SU-DHL-6 (cell line): ENCODE measurements around the gene PNPLA7.

Experiments
- H2AFZ ChIP-seq: fragments of 200-600 bp; sonication (generic); 2 replicates; pipeline ENCODE4 v1.6.1; 2014; ENCODE audit warnings: low read depth, mild to moderate bottlenecking, moderate library complexity, mixed read lengths, antibody characterized with exemption, low read length; ENCODE audit not compliant: severe bottlenecking
- H3F3A ChIP-seq: fragments of 200-600 bp; shearing (Covaris generic); 2 replicates; pipeline ENCODE4 v1.6.0; 2016; ENCODE audit warnings: antibody characterized with exemption, mild to moderate bottlenecking; ENCODE audit not compliant: insufficient read depth
- H3K27ac ChIP-seq: fragments of 200-600 bp; sonication (generic); 2 replicates; pipeline ENCODE4 v1.5.1; 2016; ENCODE audit warnings: low read depth, mild to moderate bottlenecking, low read length, moderate library complexity, mixed read lengths
- H3K27me3 ChIP-seq: fragments of 200-600 bp; sonication (generic), shearing (Covaris generic); 2 replicates; pipeline ENCODE4 v1.6.0; 2014; ENCODE audit warnings: mild to moderate bottlenecking, low read length
- H3K36me3 ChIP-seq: fragments of 200-600 bp; sonication (generic); 2 replicates; pipeline ENCODE4 v1.6.1; 2014; ENCODE audit warnings: mild to moderate bottlenecking, low read length, mixed read lengths
- H3K4me2 ChIP-seq: fragments of 300-600, 200-600 bp; shearing (Covaris generic), sonication (generic); 2 replicates; pipeline ENCODE4 v1.6.0; 2014; ENCODE audit warnings: low read length, low read depth, mild to moderate bottlenecking; ENCODE audit not compliant: poor library complexity, severe bottlenecking
- H3K4me3 ChIP-seq: fragments of 200-600 bp; sonication (generic); 2 replicates; pipeline ENCODE4 v1.5.1; 2014; ENCODE audit warnings: antibody characterized with exemption, low read length, mild to moderate bottlenecking, mixed read lengths; ENCODE audit not compliant: insufficient read depth, poor library complexity, severe bottlenecking
- H3K79me2 ChIP-seq: fragments of 200-600 bp; sonication (generic); 2 replicates; pipeline ENCODE4 v1.6.1; 2014; ENCODE audit warnings: mild to moderate bottlenecking, low read length, moderate library complexity; ENCODE audit not compliant: insufficient read depth
- H3K9ac ChIP-seq: fragments of 200-600 bp; sonication (generic); 2 replicates; pipeline ENCODE4 v1.7.0; 2014; ENCODE audit warnings: mild to moderate bottlenecking, low read length
- H3K9me2 ChIP-seq: fragments of 200-600 bp; sonication (generic); replicated peaks from 2 replicates; pipeline ENCODE4 v1.6.1; 2014; ENCODE audit warnings: low read length; ENCODE audit not compliant: insufficient read depth
- H3K9me3 ChIP-seq: fragments of 200-600 bp; sonication (generic); 2 replicates; pipeline ENCODE4 v1.6.1; 2014; ENCODE audit warnings: low read length, mixed read lengths; ENCODE audit not compliant: insufficient read depth
- H4K20me1 ChIP-seq: fragments of 200-600 bp; sonication (generic); 2 replicates; pipeline ENCODE4 v1.6.1; 2014; ENCODE audit warnings: low read depth, mild to moderate bottlenecking, antibody characterized with exemption, low read length, moderate library complexity, mixed read lengths
- CTCF ChIP-seq: fragments of 200-600 bp; sonication (generic); IDR thresholded peaks from one replicate; pipeline ENCODE4 v1.5.1; 2017; ENCODE audit warnings: antibody characterized with exemption, mild to moderate bottlenecking, low read length, moderate library complexity; ENCODE audit not compliant: insufficient read depth, poor library complexity, severe bottlenecking
- EZH2phosphoT487 ChIP-seq: fragments of 200-600 bp; sonication (generic), shearing (Covaris generic); conservative IDR thresholded peaks from 2 replicates; pipeline ENCODE4 v1.6.1; 2018; ENCODE audit warnings: mild to moderate bottlenecking, antibody characterized with exemption, low read length, moderate library complexity, mixed read lengths

Gene PNPLA7

DNA sequence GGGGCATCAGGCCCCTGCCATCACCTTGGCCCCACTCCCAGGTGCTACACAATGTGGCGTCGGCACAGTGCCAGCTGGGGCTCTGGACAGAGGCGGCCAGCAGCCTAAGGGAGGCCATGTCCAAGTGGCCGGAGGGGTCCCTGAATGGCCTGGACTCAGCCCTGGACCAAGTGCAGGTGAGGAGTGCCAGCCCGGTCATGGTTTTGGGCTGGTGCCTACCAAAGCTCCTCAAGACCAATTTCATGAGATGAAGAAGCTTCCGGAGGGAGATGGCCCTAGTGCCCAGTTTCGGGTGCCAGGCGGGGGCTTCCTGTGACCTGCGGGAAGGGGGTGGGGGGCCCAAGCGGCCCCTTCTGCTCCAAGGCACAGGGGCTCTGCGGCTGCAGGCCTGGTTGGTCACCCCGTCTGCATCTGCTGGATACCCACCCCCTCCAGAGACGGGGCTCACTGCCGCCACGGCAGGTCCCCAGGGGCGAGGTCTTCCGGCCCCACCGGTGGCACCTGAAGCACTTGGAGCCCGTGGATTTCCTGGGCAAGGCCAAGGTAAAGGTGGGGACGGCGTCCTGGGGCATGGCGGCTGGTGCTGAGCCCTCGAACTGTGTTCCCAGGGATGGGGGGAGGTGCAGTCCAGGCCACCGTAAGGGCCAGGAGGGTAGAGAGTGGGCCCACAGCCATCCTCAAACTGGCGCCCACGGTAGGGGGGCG is 121.2 kb downstream of the PNPLA7 start:
- Histone ChIP-seq H3K9me2 (no peaks in the 10 kb centered on the region), H3K9ac (peak overlapping the region; percentile 66), H2AFZ (no peak overlapping the region), H4K20me1 (no peaks in the 10 kb centered on the region), H3K36me3 (no peaks in the 10 kb centered on the region), H3K4me3 (peak overlapping the region; percentile 42), H3K27me3 (no peaks in the 10 kb centered on the region), H3K4me2 (peak overlapping the region; percentile 62), H3K9me3 (no peaks in the 10 kb centered on the region), H3F3A (peaks cover 37% of the 10 kb centered on the region), H3K27ac (peak overlapping the region; percentile 82), H3K79me2 (no peaks in the 10 kb centered on the region)
- TF ChIP-seq CTCF = no peak
- no peak for TF ChIP-seq EZH2phosphoT487

DNA sequence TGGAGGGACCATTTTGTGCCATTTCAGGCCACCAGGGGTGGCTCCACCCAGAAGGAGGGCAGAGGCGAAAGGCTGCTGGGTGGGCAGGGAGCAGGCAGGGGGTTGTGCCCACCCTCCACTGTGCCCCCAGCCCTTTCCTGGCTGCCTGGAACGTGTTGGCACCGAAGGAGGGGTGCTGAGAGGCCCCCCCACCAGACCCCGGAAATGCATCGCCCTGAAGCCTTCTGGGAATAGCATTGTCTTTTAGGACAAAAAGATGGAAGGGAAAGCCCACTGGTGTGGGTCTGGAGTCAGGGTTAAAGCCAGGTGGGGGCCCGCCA is 121.9 kb downstream of the PNPLA7 start:
- H3F3A ChIP-seq = peaks cover 39% of the 10 kb centered on the region
- H3K79me2 ChIP-seq = no peaks in the 10 kb centered on the region
- TF ChIP-seq CTCF = no peak
- TF ChIP-seq EZH2phosphoT487 = no peak
- peak overlapping the region; percentile 39 for H3K9ac ChIP-seq
- peak overlapping the region; percentile 49 for H3K4me2 ChIP-seq
- H3K36me3 ChIP-seq = no peaks in the 10 kb centered on the region
- H4K20me1 ChIP-seq = no peaks in the 10 kb centered on the region
- H3K9me3 ChIP-seq = no peaks in the 10 kb centered on the region
- H3K27me3 ChIP-seq = no peaks in the 10 kb centered on the region
- H3K27ac ChIP-seq = peak overlapping the region; percentile 94
- H3K9me2 ChIP-seq = no peaks in the 10 kb centered on the region
- no peak overlapping the region for H2AFZ ChIP-seq
- H3K4me3 ChIP-seq = no peak overlapping the region

- no peak for TF ChIP-seq EZH2phosphoT487
- no peak for TF ChIP-seq CTCF
- H4K20me1 ChIP-seq = no peaks in the 10 kb centered on the region
- H3K9ac ChIP-seq = peak overlapping the region; percentile 39
- H3F3A ChIP-seq = peaks cover 39% of the 10 kb centered on the region
- H3K4me2 ChIP-seq = peak overlapping the region; percentile 49
- no peak overlapping the region for H3K4me3 ChIP-seq
- no peak overlapping the region for H2AFZ ChIP-seq
- H3K9me3 ChIP-seq = no peaks in the 10 kb centered on the region
- peak overlapping the region; percentile 94 for H3K27ac ChIP-seq
- H3K36me3 ChIP-seq = no peaks in the 10 kb centered on the region
- no peaks in the 10 kb centered on the region for H3K9me2 ChIP-seq
- H3K27me3 ChIP-seq = no peaks in the 10 kb centered on the region
- no peaks in the 10 kb centered on the region for H3K79me2 ChIP-seq
Observed at GRCh38 chr9:137427454-137428310, 122.5 kb downstream of the PNPLA7 start.
